Esophagus squamous epithelium (tissue), 4 donors: ENCODE results near the gene EPHA3.

Experiments used
- CTCF ChIP-seq, 6 experiments: fragments of 450-650 bp in 4 of 6; fragments of 200-600 bp in 2 of 6; sonication (generic) in 2 of 6; IDR thresholded peaks; one replicate each; pipeline ENCODE4 v1.5.1; 2016 to 2019; ENCODE audit warnings: antibody characterized with exemption in 6 of 6, mild to moderate bottlenecking in 4 of 6, moderate library complexity in 4 of 6
- POLR2A ChIP-seq, 4 donors: fragments of 450-650 bp; IDR thresholded peaks; one replicate each; pipeline ENCODE4 v1.6.1; 2017; ENCODE audit warnings: antibody characterized with exemption in 4 of 4, mild to moderate bottlenecking in 4 of 4, moderate library complexity in 3 of 4

- TF ChIP-seq CTCF (IDR thresholded peaks at IDR 0.05) (no peak), POLR2A (IDR thresholded peaks at IDR 0.05) (no peak)
These were observed 266.0 kb downstream of the EPHA3 start for GRCh38 chr3:89373434-89373833.
